HG02970 (cell line): ENCODE measurements around the gene BSND.

Experiments
- ATAC-seq: cut with Tn5 transposase; IDR thresholded peaks from one replicate; pipeline ENCODE4 v1.9.1; 2021; ENCODE audit warnings: mild to moderate bottlenecking, moderate library complexity, moderate number of reproducible peaks; ENCODE audit not compliant: unreplicated experiment, low FRiP score

Gene BSND

GRCh38 chr1:54990916-54991315 lies 7.8 kb upstream of the BSND start:
- no peak for ATAC-seq

- no peak for ATAC-seq
Observed at GRCh38 chr1:54991939-54992338, 6.8 kb upstream of the BSND start.

- ATAC-seq: no peak
Observed at GRCh38 chr1:54993140-54993539, 5.6 kb upstream of the BSND start.

- no peak for ATAC-seq
Observed at GRCh38 chr1:54994355-54994990, 4.3 kb upstream of the BSND start.

GRCh38 chr1:54995013-54995760 lies 3.5 kb upstream of the BSND start:
- ATAC-seq: no peak

- no peak for ATAC-seq
Observed at GRCh38 chr1:54995835-54996234, 2.9 kb upstream of the BSND start.

GRCh38 chr1:54996359-54996868 lies 2.3 kb upstream of the BSND start:
- ATAC-seq: no peak

GRCh38 chr1:54996869-54997710 lies 1.6 kb upstream of the BSND start:
- ATAC-seq: no peak

GRCh38 chr1:54997711-54997986 lies 1.1 kb upstream of the BSND start:
- ATAC-seq: no peak

- no peak for ATAC-seq
Observed at GRCh38 chr1:54998100-54998499, 633 bp upstream of the BSND start.

- ATAC-seq: no peak
Observed at GRCh38 chr1:55000110-55001085, 1.7 kb downstream of the BSND start.

GRCh38 chr1:55001311-55001710 lies 2.6 kb downstream of the BSND start:
- no peak for ATAC-seq

GRCh38 chr1:55002686-55003085 lies 4.0 kb downstream of the BSND start:
- no peak for ATAC-seq

- ATAC-seq: no peak
Observed at GRCh38 chr1:55005351-55006140, 6.8 kb downstream of the BSND start.

- ATAC-seq: no peak
Observed at GRCh38 chr1:55006931-55007330, 8.2 kb downstream of the BSND start.

GRCh38 chr1:55007625-55008024 lies 8.9 kb downstream of the BSND start:
- no peak for ATAC-seq

- ATAC-seq: no peak
Observed at GRCh38 chr1:55010194-55010886, 11.6 kb downstream of the BSND start.

GRCh38 chr1:55010887-55011217 lies 12.1 kb downstream of the BSND start:
- ATAC-seq: no peak

GRCh38 chr1:55012661-55013060 lies 13.9 kb downstream of the BSND start:
- no peak for ATAC-seq
